Mucosa of descending colon (tissue), 3 donors: ENCODE measurements around the gene PCDHA7. TPM values are rescaled to one million over a fixed set of nuclear protein-coding genes. Genes with fewer than 3 reads are reported as not detected.
"Not testable (repeated sequence)": the region's sequence is repeated elsewhere in the genome, so short reads cannot be mapped to it uniquely, and the experiment has no call there.

ENCODE experiments used
- ATAC-seq: fragments of 200-7000 bp; cut with Tn5 transposase; one replicate; pipeline ENCODE4 v1.9.1; 2020; ENCODE audit warnings: mild to moderate bottlenecking, moderate library complexity
- DNase-seq, 3 donors: peaks; one replicate each; pipeline ENCODE4 v3.0.0-alpha.2; 2020
- H3K36me3 ChIP-seq: fragments of 200-600 bp; one replicate; pipeline ENCODE4 v1.8.0; 2021; ENCODE audit warnings: low read depth, mild to moderate bottlenecking
- H3K4me1 ChIP-seq: fragments of 200-600 bp; one replicate; pipeline ENCODE4 v1.8.0; 2021; ENCODE audit warnings: low read depth, mild to moderate bottlenecking
- H3K4me3 ChIP-seq: fragments of 200-600 bp; one replicate; pipeline ENCODE4 v1.8.0; 2021; ENCODE audit warnings: mild to moderate bottlenecking
- H3K9me3 ChIP-seq: fragments of 200-600 bp; one replicate; pipeline ENCODE4 v1.8.0; 2021; ENCODE audit warnings: mild to moderate bottlenecking
- intact Hi-C, 2 donors: fragments of 100-400 bp; cut with DNase I in 1 of 2; cut with micrococcal nuclease in 1 of 2; formaldehyde crosslinking; loops; one replicate each; pipeline versions ENCODE4 v1.11.0 to v1.11.1; 2022; cut with DNase I, micrococcal nuclease
- total RNA-seq, 3 donors: library from RNA; stranded (reverse); fragmentation: NEBNext Ultra II Directional in 2 of 3; extraction: Animal tissue kit (Norgen Biotek cat#: 25700) in 2 of 3; gene quantifications; one replicate each; pipeline versions ENCODE4 v1.2.1 to v1.2.4, GENCODE V29; 2021 to 2023
- TF ChIP-seq, protein P1 (sequence below): fragments of 200-600 bp; IDR thresholded peaks from one replicate; pipeline ENCODE4 v1.8.0; 2022; ENCODE audit warnings: antibody characterized with exemption, mild to moderate bottlenecking
- donor health status: DM: no; HTN: no; CAD: no; lungs with moderate emphysema.
- donor health status: DM: no; HTN: no; CAD: no.
- donor health status: DM: no; HTN: yes; CAD: no.

PCDHA7 gene
- total RNA-seq, 3 donors from 2014 or later = 0.35 to 0.41 TPM; not detected in 1

DNA sequence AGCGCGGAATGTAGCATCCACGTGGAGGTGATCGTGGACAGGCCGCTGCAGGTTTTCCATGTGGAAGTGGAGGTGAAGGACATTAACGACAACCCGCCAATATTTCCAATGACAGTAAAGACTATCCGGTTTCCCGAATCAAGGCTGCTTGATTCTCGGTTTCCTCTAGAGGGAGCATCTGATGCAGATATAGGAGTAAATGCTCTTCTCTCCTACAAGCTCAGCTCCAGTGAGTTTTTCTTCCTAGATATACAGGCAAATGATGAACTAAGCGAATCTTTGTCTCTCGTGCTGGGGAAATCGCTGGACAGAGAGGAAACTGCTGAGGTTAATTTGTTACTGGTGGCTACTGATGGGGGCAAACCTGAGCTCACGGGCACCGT is 38.8 kb upstream of the PCDHA7 start:
- intact Hi-C loops = no loop called here
- ATAC-seq (no peak), DNase-seq (no peak)
- TF ChIP-seq, protein P1, sequence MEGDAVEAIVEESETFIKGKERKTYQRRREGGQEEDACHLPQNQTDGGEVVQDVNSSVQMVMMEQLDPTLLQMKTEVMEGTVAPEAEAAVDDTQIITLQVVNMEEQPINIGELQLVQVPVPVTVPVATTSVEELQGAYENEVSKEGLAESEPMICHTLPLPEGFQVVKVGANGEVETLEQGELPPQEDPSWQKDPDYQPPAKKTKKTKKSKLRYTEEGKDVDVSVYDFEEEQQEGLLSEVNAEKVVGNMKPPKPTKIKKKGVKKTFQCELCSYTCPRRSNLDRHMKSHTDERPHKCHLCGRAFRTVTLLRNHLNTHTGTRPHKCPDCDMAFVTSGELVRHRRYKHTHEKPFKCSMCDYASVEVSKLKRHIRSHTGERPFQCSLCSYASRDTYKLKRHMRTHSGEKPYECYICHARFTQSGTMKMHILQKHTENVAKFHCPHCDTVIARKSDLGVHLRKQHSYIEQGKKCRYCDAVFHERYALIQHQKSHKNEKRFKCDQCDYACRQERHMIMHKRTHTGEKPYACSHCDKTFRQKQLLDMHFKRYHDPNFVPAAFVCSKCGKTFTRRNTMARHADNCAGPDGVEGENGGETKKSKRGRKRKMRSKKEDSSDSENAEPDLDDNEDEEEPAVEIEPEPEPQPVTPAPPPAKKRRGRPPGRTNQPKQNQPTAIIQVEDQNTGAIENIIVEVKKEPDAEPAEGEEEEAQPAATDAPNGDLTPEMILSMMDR = no peak
- Histone ChIP-seq H3K36me3 (no peaks in the 10 kb centered on the region), H3K4me1 (no peaks in the 10 kb centered on the region), H3K4me3 (no peak overlapping the region), H3K9me3 (peaks cover 55% of the 10 kb centered on the region)

DNA sequence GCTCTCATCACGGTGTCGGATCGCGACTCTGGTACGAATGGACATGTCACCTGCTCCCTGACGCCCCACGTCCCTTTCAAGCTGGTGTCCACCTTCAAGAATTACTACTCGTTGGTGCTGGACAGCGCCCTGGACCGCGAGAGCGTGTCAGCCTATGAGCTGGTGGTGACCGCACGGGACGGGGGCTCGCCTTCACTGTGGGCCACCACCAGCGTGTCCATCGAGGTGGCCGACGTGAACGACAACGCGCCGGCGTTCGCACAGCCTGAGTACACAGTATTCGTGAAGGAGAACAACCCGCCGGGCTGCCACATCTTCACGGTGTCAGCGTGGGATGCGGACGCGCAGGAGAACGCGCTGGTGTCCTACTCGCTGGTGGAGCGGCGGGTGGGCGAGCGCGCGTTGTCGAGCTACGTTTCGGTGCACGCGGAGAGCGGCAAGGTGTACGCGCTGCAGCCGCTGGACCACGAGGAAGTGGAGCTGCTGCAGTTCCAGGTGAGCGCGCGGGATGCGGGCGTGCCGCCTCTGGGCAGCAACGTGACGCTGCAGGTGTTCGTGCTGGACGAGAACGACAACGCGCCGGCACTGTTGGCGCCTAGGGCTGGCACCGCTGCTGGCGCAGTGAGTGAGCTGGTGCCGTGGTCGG is 37.9 kb upstream of the PCDHA7 start:
- H3K36me3 ChIP-seq, DNase-seq, H3K4me1 ChIP-seq, ATAC-seq, intact Hi-C loops, H3K4me3 ChIP-seq: not testable (repeated sequence)
- peaks cover 61% of the 10 kb centered on the region for H3K9me3 ChIP-seq

DNA sequence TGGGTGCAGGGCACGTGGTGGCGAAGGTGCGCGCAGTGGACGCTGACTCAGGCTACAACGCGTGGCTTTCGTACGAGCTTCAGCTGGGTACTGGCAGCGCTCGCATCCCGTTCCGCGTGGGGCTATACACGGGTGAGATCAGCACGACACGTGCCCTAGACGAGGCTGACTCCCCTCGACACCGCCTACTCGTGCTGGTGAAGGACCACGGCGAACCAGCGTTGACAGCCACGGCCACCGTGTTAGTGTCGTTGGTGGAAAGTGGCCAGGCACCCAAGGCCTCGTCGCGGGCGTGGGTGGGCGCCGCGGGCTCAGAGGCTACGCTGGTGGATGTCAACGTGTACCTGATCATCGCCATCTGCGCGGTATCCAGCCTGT is 37.4 kb upstream of the PCDHA7 start:
- intact Hi-C loops = no loop called here
- DNase-seq = peak in 1 of 3 donors; percentile 37
- H3K9me3 ChIP-seq = peaks cover 66% of the 10 kb centered on the region
- ATAC-seq = no peak
- H3K4me1 ChIP-seq = no peaks in the 10 kb centered on the region
- no peak overlapping the region for H3K4me3 ChIP-seq
- no peaks in the 10 kb centered on the region for H3K36me3 ChIP-seq
- TF ChIP-seq, protein P1 = no peak

DNA sequence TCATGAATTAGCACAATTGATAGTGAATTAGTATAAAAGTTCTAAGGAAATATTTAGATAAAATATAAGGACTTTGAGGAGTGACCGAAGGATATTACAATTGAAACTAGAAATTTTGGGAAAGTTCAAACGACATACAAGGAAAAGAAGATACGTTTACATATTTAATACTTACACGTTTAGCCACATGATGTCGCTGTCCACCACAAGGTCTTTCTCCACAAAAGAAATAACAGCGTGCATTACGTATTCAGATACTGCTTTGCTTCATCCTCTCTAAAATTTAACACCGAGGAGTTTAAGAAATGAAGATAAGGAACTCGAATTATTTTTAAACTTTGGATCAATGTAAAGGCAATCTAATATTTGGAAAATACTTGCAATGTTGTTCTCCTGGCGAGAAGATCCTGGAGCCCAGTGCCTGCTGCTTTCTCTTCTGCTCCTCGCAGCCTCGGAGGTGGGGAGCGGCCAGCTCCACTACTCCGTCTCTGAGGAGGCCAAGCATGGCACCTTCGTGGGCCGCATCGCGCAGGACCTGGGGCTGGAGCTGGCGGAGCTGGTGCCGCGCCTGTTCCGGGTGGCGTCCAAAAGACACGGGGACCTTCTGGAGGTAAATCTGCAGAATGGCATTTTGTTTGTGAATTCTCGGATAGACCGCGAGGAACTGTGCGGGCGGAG is 33.1 kb upstream of the PCDHA7 start, which contains the start of gene PCDHA3:
Gene PCDHA3 (plus strand): TSS at position 242 of the 678 bp plus-strand sequence.
- TF ChIP-seq, protein P1 = no peak
- H3K36me3 ChIP-seq = no peaks in the 10 kb centered on the region
- intact Hi-C loops = no loop called here
- peaks cover 59% of the 10 kb centered on the region for H3K9me3 ChIP-seq
- no peak for ATAC-seq
- H3K4me1 ChIP-seq = no peaks in the 10 kb centered on the region
- H3K4me3 ChIP-seq = no peak within 1 kb of the TSS
- DNase-seq = no peak

DNA sequence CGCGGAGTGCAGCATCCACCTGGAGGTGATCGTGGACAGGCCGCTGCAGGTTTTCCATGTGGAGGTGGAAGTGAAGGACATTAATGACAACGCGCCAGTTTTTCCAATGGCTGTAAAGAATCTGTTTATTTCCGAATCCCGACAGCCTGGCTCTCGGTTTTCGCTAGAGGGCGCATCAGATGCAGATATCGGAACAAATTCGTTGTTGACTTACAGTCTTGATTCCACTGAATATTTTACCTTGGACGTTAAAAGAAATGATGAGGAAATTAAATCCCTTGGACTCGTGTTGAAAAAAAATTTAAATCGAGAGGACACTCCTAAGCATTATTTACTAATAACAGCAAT is 32.6 kb upstream of the PCDHA7 start:
- TF ChIP-seq, protein P1 = no peak
- no peaks in the 10 kb centered on the region for H3K36me3 ChIP-seq
- intact Hi-C loops = no loop called here
- ATAC-seq (no peak), DNase-seq (no peak)
- H3K9me3 ChIP-seq = peaks cover 56% of the 10 kb centered on the region
- H3K4me1 ChIP-seq = no peaks in the 10 kb centered on the region
- no peak overlapping the region for H3K4me3 ChIP-seq

DNA sequence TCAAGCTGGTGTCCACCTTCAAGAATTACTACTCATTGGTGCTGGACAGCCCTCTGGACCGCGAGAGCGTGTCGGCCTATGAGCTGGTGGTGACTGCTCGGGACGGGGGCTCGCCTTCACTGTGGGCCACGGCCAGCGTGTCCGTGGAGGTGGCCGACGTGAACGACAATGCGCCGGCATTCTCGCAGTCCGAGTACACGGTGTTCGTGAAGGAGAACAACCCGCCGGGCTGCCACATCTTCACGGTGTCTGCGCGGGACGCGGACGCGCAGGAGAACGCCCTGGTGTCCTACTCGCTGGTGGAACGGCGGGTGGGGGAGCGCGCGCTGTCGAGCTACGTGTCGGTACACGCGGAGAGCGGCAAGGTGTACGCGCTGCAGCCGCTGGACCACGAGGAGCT is 31.7 kb upstream of the PCDHA7 start:
- ATAC-seq, H3K4me1 ChIP-seq, intact Hi-C loops, H3K4me3 ChIP-seq, DNase-seq, H3K36me3 ChIP-seq: not testable (repeated sequence)
- peaks cover 53% of the 10 kb centered on the region for H3K9me3 ChIP-seq
